Measurements from ENCODE around the gene KLHL29. TPM values are rescaled to one million over a fixed set of nuclear protein-coding genes. Genes with fewer than 3 reads are reported as not detected.

Gene KLHL29
- total RNA-seq, 1 experiment from 2014 or later = 7.7 TPM

DNA sequence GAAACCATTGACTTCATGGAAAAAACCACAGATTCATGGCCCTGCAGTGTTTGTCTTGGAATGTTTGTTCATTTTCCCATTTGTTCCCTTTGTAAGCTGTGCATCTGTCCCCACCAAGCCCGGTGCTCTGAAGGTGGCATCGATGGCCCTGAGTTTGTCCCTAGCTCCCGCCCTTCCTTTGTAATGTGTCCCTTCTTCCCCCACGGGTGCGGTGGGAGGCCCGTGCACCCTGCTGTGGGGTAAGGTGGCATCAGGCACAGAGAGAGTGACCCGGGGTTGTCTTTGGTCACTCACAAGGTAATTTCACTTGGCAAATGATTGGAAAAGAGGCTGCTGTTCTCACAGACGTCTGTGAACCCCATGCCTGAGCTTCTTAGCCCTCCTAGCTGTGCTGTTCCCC, 28.7 kb downstream of the KLHL29 start:
- no peaks in the 10 kb centered on the region for H3K9me3 ChIP-seq (ENCODE audit: control insufficient read depth, insufficient read depth, low read depth, low read length)
- H3K36me3 ChIP-seq (ENCODE audit: control insufficient read depth, insufficient read depth, low read length) = no peaks in the 10 kb centered on the region
- ATAC-seq = no peak
- intact Hi-C loops (cut with micrococcal nuclease; ENCODE audit: unreplicated experiment) (no loop called here), in situ Hi-C loops (cut with HindIII; ENCODE audit: low pct_unique_long_range_greater_than_20kb, low sequenced_read_pairs) (no loop called here)
- no peak for TF ChIP-seq SIN3A (IDR thresholded peaks at IDR 0.05; ENCODE audit: borderline replicate concordance, insufficient read depth, low read depth, low read length)
- no peak for TF ChIP-seq TCF7L2 (IDR thresholded peaks at IDR 0.05; ENCODE audit: low read depth, low read length)
- no peak for TF ChIP-seq POLR2AphosphoS5 (IDR thresholded peaks at IDR 0.05; ENCODE audit: low read depth, low read length)
- TF ChIP-seq, protein P1, sequence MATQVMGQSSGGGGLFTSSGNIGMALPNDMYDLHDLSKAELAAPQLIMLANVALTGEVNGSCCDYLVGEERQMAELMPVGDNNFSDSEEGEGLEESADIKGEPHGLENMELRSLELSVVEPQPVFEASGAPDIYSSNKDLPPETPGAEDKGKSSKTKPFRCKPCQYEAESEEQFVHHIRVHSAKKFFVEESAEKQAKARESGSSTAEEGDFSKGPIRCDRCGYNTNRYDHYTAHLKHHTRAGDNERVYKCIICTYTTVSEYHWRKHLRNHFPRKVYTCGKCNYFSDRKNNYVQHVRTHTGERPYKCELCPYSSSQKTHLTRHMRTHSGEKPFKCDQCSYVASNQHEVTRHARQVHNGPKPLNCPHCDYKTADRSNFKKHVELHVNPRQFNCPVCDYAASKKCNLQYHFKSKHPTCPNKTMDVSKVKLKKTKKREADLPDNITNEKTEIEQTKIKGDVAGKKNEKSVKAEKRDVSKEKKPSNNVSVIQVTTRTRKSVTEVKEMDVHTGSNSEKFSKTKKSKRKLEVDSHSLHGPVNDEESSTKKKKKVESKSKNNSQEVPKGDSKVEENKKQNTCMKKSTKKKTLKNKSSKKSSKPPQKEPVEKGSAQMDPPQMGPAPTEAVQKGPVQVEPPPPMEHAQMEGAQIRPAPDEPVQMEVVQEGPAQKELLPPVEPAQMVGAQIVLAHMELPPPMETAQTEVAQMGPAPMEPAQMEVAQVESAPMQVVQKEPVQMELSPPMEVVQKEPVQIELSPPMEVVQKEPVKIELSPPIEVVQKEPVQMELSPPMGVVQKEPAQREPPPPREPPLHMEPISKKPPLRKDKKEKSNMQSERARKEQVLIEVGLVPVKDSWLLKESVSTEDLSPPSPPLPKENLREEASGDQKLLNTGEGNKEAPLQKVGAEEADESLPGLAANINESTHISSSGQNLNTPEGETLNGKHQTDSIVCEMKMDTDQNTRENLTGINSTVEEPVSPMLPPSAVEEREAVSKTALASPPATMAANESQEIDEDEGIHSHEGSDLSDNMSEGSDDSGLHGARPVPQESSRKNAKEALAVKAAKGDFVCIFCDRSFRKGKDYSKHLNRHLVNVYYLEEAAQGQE (IDR thresholded peaks at IDR 0.05; ENCODE audit: insufficient read depth in 1 of 2, low read depth in 2 of 2, low read length in 1 of 2) = no peak
- TF ChIP-seq, protein P2, sequence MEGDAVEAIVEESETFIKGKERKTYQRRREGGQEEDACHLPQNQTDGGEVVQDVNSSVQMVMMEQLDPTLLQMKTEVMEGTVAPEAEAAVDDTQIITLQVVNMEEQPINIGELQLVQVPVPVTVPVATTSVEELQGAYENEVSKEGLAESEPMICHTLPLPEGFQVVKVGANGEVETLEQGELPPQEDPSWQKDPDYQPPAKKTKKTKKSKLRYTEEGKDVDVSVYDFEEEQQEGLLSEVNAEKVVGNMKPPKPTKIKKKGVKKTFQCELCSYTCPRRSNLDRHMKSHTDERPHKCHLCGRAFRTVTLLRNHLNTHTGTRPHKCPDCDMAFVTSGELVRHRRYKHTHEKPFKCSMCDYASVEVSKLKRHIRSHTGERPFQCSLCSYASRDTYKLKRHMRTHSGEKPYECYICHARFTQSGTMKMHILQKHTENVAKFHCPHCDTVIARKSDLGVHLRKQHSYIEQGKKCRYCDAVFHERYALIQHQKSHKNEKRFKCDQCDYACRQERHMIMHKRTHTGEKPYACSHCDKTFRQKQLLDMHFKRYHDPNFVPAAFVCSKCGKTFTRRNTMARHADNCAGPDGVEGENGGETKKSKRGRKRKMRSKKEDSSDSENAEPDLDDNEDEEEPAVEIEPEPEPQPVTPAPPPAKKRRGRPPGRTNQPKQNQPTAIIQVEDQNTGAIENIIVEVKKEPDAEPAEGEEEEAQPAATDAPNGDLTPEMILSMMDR (IDR thresholded peaks at IDR 0.05) = no peak
- H3K27me3 ChIP-seq (ENCODE audit: control insufficient read depth, insufficient read depth, low read length) = no peaks in the 10 kb centered on the region
- no TSS peak for BruUV-seq (replicated peaks)
- no peak overlapping the region for H3K27ac ChIP-seq (ENCODE audit: low read length)
- no peaks in the 10 kb centered on the region for H3K4me1 ChIP-seq (ENCODE audit: control insufficient read depth, insufficient read depth, low read length)
- no peak for DNase-seq (ENCODE audit: low read depth, low spot score)
- no peak overlapping the region for H3K4me3 ChIP-seq (ENCODE audit: low read depth in 2 of 2, low read length in 2 of 2)
- ChIA-PET POLR2A (no interaction called here), CTCF (interaction anchor here (2.0 kb wide), 1 partner anchor 9 kb away, joined by 4 read pairs; no protein-coding TSS in a partner anchor)

- ChIA-PET CTCF (interaction anchor here (2.0 kb wide), 1 partner anchor 10 kb away, joined by 4 read pairs; no protein-coding TSS in a partner anchor), POLR2A (no interaction called here)
- intact Hi-C loops (cut with micrococcal nuclease; ENCODE audit: unreplicated experiment) (no loop called here), in situ Hi-C loops (cut with HindIII; ENCODE audit: low pct_unique_long_range_greater_than_20kb, low sequenced_read_pairs) (no loop called here)
- Histone ChIP-seq H3K27ac (ENCODE audit: low read length) (no peak overlapping the region), H3K27me3 (ENCODE audit: control insufficient read depth, insufficient read depth, low read length) (no peaks in the 10 kb centered on the region), H3K36me3 (ENCODE audit: control insufficient read depth, insufficient read depth, low read length) (no peaks in the 10 kb centered on the region), H3K9me3 (ENCODE audit: control insufficient read depth, insufficient read depth, low read depth, low read length) (no peaks in the 10 kb centered on the region), H3K4me1 (ENCODE audit: control insufficient read depth, insufficient read depth, low read length) (no peaks in the 10 kb centered on the region), H3K4me3 (ENCODE audit: low read depth in 2 of 2, low read length in 2 of 2) (no peak overlapping the region)
- no TSS peak for BruUV-seq (replicated peaks)
- DNase-seq (ENCODE audit: low read depth, low spot score) (no peak), ATAC-seq (no peak)
- TF ChIP-seq TCF7L2 (IDR thresholded peaks at IDR 0.05; ENCODE audit: low read depth, low read length) = no peak
- no peak for TF ChIP-seq SIN3A (IDR thresholded peaks at IDR 0.05; ENCODE audit: borderline replicate concordance, insufficient read depth, low read depth, low read length)
- TF ChIP-seq, protein P2 (IDR thresholded peaks at IDR 0.05) = no peak
- TF ChIP-seq POLR2AphosphoS5 (IDR thresholded peaks at IDR 0.05; ENCODE audit: low read depth, low read length) = no peak
- TF ChIP-seq, protein P1 (IDR thresholded peaks at IDR 0.05; ENCODE audit: insufficient read depth in 1 of 2, low read depth in 2 of 2, low read length in 1 of 2) = no peak
Measured at GRCh38 chr2:23414106-23414505, 29.1 kb downstream of the KLHL29 start.

All from Panc1 (cell line).